Stimulated activated CD8-positive, alpha-beta memory T cell treated with anti-CD3 and anti-CD28 coated beads, Interleukin-15, amount 100 ng/mL, for 4 hours (primary cell): Measurements from ENCODE around the gene CSH2.
"Not testable (repeated sequence)": the region's sequence is repeated elsewhere in the genome, so short reads cannot be mapped to it uniquely, and the experiment has no call there.

ENCODE experiments used
- DNase-seq, 2 donors: peaks; one replicate each; pipeline ENCODE4 v3.0.0-alpha.2; 2020; ENCODE audit warnings: low read depth in 2 of 2

The CSH2 gene

DNA sequence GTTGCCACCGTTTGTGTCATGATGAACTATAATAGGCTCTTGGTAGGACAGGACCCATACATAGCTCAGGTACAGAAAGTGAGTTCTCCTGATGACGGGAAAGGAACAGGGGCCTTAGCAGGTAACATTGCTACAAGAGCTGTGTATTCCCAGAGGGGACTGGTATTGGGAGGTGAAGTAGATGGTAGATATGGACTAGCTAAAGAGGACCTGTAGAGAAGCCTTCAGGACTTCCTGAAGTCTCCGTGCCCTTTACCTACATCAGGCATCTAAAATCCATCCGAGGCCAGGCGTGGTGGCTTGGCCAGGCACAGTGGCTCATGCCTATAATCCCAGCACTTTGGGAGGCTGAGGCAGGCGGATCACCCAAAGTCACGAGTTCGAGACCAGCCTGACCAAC, 18.3 kb downstream of the CSH2 start:
- DNase-seq, result no peak

DNA sequence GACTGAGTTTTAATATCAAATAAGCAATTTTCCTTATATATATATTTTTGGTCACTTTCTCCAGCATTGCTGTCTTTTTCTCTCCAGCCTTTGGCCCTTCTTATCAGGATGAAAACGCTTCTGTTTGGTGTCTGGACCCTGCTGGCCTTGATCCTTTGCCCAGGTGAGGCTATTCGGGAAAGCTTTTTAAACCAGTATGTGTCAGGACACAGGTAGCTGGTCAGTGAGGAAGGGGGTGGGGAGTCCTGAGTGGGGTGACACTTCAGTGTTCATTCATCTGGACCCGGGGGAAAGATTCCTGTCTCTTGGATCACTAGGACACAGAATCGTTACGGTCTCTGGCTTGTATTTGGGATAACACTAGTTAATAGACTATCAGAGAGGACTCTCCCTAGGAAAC, 18.8 kb downstream of the CSH2 start:
- DNase-seq, result no peak

DNA sequence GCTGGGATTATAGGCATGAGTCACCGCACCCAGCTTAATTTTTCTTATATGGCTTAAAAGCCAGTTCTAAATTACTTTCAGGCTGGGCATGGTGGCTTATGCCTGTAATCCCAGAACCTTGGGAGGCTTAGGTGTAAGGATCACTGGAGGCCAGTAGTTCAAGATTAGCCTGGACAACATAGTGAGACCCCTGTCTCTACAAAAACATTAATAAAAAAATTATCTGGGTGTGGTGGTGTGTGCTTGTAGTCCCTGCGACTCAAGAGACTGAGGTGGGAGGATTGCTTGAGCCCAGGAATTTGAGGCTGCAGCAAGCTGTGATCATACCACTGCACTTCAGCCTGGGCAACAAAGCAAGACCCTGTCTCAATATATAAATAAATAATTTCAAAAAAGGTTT, 20.2 kb downstream of the CSH2 start:
- DNase-seq, result no peak

DNA sequence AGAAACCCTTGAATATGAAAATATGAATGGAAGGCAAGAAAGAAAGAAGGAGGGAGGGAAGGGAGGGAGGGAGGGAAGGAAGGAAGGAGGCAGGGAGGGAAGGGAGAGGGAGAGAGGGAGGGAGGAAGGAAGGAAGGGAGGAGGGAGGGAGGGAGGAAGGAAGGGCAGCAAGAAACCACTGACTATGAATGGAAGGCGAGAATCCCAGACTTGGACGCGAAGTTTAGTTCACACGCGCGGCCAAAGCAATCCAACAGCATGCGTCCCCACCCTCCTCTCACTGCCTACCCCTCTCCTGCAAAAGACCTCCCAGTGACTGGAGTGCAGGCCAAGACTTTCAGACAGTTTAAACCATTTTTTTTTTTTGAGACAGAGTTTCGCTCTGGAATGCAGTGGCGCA, 23.1 kb downstream of the CSH2 start:
- DNase-seq, result no peak

DNA sequence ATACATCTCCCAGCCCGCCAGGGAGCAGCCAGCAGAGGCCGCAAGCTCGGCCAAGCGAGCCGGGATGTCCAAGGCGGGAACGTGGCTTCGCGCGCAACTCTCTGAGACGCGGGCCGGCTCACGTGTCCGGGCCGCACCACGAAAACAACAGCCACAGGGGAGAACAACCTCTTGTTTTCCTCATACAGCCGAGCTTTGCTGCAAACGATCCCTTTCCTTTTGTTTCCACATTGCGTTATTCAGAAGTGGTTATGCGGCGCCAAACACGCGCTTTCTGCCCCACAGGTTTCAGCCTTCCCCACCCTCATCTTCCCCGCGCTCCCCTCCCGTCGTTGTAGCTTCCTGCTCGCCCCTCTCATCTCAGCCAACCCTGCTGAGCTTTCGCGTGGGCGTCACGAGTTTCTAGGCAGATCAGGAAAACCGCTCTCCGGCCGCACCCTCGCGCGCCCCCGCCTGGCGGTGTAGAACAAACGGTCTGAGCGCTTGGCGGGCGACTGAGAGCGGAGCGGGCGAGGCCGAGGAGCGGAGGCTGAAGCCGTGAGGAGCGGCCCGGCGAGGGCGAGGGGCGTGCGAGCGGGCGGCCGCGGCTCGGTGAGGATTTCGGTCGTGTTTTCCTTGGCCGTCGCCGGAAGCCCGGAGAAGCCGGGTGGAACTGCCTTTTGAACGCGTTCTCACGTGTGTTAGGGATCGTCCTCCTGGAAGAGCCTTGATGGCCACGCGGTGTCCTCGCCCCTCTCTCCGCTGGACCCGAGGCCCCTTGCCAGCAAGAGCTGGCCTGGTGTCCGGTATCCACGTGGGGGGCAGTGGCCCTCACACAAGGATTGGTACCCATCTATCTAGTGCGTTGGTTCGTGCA, 24.4 kb downstream of the CSH2 start:
- DNase-seq, result peak; percentile 86 to 89

DNA sequence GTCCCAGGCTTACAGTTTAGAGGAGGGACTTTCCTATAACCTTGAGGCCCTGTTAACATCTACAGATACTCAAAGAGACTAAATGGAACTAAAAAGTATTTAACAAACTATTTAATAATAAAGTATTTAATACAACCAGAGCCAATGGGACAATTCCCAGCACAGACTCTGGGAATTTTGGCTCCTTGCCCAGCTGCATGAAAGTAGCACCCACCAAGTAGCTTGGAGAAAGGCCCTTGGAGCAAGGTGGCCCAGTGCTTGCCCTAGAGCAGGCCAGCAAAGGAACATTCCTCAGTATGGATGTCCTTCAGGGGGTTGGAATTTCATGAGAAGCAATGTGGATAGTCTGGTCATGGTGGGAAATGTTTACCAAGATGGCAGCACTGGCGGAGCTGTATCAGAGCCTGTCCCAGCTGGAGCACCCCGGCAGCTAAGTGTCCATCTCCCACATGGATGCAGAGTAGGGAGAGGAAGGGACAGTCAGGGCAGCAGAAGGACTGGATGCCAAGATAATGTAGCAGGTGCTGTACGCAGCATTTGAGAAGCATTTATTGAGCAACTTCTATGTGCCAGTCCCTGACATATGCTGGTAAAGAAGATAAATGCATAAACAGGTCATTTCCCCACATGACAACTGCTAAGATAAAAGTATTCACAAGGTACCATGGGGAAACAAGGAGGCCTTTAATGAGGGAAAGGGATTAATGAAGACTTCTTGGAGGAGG, 25.8 kb downstream of the CSH2 start:
- no peak for DNase-seq

DNA sequence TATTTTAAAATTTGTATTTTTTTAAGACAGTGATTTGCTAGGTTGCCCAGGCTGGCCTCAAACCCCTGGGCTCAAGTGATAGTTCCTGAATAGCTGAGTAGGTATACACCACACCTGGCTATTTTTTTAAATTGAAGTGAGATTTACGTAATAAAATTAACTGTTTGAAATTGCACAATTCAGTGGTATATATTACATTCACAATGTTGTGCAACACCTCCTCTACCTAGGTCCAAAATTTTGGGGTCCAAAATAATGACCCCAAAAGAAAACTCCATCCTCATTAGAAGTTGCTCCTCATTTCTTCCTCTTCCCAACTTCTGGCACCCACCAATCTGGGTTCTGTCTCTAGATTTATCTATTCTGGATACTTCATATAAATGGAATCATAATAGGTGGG, 28.0 kb downstream of the CSH2 start:
- DNase-seq, result no peak

DNA sequence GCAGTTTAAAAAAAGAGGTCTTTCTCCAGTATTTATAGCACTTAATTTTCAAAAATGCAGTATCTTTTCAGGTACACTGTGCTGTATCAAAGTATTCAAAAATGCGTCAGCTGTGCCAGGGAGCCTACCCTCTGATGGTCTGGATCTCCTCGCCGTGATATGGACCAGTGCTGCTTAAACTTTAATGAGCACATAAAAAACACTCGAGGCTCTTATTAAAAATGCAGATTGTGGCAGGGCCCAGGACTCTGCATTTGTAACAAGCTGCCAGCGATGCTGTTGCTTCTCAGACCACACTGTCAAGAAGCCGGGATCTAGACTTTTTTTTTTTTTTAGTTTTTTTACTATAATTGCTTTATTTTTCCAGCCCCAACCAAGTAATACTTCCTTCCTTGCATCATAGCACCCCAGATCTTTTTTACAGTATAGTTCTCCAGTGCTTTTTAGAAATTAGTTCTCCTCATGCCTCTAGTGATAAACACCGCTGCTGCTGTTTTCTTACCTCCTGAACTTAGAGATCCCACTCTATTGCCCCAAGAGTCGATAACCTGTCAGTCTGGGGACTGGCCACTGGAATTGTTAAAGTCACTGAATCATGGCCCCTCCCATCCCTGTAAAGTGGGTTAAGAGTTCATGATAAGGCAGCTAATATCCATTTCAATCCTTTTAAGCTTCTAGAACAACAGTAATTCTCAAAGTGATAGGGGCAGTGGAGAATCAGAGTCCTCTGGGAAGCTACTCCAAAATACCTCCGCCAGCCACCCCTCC, 29.4 kb downstream of the CSH2 start:
- DNase-seq, result no peak

DNA sequence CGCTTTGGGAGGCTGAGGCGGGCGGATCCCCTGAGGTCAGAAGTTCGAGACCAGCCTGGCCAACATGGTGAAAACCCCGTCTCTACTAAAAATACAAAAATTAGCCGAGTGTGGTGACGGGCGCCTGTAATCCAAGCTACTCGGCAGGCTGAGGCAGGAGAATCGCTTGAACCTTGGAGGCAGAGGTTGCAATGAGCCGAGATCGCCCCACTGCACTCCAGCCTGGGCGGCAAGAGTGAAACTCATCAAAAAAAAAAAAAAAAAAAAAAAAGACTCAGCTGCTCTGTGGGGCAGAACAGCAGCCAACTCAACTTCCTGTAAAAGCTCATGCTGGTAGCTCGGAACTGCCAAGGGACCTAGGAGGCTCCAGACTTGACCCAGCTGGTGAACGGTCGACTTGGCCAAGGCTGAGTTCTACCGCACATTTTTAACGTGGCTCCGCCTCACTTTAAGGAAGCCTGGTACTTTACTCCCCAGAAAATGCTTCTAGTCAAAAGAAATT, 30.0 kb downstream of the CSH2 start:
- DNase-seq, result not testable (repeated sequence)

DNA sequence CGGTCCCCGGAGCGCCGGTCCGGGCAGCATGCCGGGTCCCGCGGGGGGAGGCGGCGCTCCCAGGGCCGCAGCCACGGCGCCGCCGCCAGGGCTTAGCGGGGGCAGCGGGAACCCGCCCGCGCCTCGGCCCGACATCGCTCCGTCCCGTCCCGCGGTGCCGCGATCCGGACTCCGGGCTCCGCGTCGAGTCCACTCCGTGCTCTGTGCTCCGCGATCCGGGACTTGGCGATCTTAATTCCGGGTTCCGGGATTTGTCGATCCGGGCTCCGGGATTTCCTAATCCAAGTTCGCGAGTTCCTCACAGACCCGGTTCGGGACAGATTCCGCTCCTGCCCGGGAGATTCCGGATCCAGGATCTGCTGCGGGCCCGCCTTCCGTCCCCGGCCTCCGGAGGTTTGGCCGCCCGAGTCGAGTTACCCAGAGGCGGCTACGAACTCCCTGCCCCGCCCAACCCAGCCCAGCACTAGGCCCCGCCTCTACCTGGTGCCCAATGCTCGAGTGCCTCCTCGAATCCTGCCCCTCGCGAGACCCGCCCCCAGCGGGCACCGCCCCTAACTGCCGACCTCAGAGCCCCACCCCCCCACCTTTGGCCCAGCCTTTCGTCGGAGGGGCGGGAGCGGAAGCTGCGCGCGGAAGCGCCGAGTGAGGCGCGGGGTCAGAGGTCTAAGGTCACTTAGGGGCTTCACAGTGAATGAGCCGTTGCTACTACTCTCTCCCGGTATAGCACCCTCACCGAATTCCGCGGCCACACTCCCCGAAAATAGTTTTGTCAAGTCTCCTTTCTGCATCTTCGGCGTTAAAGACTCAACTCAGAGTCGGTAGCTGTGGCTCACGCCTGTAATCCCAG, 30.7 kb downstream of the CSH2 start, which contains the start of gene SMARCD2:
TSS of gene SMARCD2 (minus strand) at position 146 of the 847 bp plus-strand sequence. CDS start at position 135, 11 bp downstream.
- peak; percentile 97 to 98 for DNase-seq

DNA sequence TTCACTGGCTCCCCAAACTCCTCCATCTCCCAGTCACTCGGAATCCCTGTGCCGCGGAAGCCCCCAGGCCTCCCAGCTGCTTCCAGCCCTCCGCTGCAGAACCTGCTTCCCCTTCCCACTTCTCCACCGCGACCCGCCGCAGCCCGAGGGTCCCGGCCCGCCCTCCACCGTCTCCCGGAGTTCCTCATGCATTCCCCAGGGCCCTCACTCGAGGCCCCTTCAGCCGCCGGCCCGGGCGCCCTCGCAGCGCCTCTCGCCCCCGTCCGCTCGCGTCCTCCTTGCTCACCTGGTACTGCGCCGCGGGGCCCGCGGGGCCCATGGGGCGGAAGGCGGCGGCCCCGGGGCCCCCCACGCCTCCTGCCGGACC, 31.3 kb downstream of the CSH2 start:
- no peak for DNase-seq

DNA sequence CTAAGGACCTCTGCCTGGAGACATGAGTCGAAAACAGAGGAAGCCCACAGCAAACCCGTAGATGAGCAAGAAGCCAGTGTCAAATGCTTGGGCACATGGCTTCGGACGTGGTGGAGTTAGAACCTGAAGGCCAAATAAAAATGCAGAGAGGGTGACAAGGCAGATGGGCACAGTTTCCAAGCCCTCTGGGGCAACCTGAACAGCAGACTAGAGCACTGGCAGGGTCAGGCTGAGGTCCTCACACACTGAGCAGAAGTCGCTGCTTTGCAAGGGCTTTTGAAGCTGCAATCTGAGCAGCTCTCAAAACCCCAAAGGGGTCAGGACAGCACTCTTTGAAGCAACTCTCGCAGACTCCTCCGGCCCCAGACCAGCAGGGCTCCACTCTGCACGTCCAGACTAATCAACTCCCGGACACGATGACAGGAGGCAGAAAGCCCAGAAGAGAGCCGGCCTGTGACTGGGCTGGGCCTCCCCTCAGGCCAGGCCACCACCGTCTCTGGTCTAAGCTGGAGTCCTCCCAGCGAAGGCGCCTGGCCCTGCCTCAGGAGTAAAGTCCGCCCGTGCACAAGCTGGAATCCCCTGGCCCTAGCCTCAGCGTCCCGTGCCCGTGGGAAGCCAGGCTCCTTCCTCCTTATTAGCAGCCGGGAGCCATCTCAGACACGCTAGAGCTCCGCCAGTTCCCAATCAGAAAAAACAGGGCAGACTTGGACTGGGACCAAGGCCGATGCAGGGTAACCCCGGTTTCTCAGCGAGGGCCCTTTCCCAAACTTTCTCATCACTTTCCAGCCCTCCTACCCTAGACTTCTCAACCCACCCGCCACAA, 31.9 kb downstream of the CSH2 start:
- DNase-seq, result no peak

DNA sequence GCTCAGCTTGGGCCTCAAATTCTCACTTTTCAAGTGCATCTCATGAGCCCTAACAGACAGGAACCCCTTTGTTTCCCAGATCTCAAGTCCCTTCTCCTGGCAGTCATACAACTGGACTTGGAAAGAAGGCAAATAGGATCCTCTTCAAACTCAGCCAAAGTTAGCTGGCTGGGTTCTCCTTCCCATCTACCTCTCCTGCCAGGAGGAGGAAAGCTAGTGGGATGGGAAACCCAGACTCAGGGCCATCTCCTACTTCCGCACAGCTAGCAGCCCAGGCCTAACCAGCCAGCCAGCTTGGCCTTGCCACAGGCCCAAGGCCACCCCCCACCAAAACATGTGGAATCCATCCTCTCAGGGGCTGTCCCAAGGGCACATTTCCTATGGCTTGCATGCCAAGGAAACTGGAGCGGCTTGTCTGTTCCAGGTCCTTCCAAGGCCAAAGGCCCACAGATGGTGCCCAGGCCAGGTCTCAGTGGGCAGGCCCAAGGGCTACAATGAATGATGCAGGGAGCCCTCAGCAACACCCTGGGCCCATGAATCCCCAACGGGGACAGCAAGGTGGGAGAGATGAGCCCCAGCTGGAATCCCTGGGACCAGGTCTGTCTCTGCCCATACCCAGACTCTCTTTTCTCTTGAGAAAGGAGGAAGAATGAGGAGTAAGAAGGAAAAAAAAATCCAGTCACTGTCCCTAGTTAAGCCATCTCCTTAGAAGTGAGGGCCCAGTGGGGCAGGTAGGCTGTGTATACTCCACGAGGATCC, 32.7 kb downstream of the CSH2 start:
- no peak for DNase-seq

DNA sequence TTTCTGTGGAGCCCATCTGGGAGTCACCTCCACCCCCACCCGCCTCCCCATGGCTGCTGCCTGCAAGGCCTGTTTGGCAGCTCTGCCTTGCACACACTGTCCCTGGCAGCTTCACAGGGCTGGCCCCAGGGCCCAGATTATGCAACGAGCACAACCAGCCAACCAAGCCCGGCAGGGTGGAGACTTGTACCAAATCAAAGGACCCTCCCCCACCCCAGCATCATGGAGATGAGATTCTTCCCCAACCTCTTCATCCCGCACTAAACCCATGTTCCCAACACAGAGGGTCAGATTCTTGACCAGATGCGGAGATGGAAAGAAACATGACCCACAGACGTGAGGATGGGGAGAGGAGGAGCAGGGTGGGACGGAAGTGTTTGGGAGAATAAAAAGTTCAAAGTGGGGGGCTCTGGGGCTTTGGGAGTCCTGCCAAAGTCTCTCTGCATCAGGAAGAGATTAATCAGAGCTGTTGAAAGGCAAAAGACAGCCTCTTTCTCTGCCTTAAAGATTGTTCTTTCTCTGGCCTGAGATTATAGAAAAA, 34.8 kb downstream of the CSH2 start:
- DNase-seq, result no peak

DNA sequence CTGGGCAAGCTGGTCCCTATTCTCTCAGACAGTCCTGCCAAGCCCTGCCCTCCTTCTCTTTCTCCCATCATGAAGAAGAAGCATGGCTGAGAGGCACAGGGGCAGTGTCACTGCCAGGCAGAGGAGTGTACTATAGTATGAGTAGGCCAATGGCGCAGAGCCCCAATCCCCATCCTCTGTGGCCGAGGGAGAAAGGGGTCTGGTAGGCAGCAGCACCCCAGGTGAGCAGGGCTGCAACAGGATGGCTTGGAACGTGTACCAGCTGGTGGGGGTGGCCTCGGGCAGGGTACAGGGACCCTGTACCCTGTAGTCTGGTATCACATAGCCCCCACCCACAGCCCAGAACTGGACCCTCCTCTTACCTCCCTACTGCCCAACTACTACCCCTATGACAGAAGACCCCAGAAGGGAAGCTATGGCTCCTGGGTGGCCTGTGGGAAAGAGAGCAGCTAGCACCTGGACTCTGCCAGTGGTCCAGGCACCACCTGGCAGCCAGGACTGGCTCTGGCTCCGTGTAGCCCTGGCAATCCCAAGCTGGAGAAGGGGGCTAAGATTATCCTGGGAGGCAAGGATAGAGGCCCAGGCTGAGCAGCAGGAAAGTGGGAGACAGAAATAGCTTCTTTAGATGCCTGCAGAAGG, 35.4 kb downstream of the CSH2 start:
- no peak for DNase-seq

DNA sequence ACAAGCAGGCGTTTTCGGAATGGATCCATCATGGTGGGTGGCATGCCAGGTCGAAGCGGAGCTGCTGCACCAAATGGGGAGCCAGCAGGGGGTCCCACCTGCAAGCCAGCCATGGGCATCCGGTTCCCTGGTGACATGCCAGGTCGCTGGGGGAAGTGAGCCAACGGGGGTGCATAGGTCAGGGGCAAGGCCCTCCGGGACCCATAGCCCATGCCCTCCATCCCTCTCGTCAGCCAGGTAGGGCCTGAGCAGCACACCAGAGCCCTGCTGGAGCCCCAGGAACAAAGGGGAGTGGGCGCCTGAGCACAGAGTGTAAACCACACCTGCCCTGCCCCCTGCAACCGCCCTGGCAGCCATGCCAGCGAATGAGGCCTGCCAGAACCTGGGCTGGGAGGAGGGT, 36.0 kb downstream of the CSH2 start:
- no peak for DNase-seq

DNA sequence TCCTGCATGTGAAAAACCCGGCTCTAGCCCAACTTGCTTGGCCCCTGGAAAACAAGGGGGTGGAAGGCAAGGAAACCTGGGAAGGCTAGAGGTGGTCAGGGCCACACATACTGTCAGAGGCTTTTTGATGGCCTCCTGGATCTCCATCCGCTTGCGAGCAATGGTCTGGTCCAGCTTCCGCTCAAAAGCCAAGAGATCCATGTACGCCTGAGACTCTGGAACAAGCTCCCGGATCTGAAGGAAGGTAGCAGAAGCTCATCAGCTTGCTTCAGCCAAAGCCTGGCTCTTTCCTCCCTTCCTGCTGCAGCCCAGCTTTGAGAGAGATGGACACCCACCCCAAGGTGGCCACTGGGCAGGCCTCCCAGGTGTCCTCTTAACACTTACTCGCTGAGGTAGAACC, 36.7 kb downstream of the CSH2 start:
- DNase-seq, result no peak

DNA sequence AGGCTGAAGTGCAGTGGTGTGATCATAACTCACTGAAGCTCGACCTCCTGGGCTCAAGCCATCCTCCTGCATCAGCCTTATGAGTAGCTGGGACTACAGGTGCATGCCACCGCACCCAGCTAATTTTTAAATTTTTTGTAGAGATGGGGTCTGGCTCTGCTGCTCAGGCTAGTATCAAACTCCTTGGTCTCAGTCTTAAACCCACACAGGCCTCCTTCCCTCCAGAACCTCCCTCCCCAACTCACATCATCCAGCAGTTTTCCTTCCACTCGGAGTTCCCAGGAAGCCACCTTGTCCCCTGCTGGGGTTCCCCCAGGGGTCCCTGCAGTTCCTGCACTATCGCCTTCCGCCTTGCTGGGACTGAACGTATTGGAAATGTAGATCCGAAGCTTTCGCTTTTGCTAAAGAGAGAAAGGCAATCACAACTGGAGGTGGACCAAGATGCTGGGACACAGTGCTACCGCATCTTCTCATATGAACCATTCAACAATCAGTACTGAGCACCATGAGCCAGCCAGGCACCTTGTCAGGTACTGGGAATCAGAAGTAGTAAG, 38.2 kb downstream of the CSH2 start:
- no peak for DNase-seq
